Sigmoid colon (tissue), 7 donors: ENCODE measurements around the gene FAM227A. TPM values are rescaled to one million over a fixed set of nuclear protein-coding genes. Genes with fewer than 3 reads are reported as not detected.

ENCODE experiments used
- DNase-seq: peaks from one replicate; pipeline ENCODE4 v3.0.0-alpha.2; 2019
- H3K27ac ChIP-seq, 4 donors: fragments of 200-600 bp; sonication (generic); one replicate each; pipeline ENCODE4 v1.5.1; 2016 to 2019; ENCODE audit warnings: mild to moderate bottlenecking in 1 of 4
- H3K27me3 ChIP-seq, 3 donors: fragments of 200-600 bp; sonication (generic); one replicate each; pipeline ENCODE4 v1.5.1; 2019; ENCODE audit warnings: mild to moderate bottlenecking in 1 of 3
- H3K36me3 ChIP-seq, 4 donors: fragments of 200-600 bp; sonication (generic); one replicate each; pipeline ENCODE4 v1.5.1; 2016 to 2019
- H3K4me1 ChIP-seq, 4 donors: fragments of 200-600 bp; sonication (generic); one replicate each; pipeline ENCODE4 v1.5.1; 2017 to 2019
- H3K4me3 ChIP-seq, 4 donors: fragments of 200-600 bp; sonication (generic); one replicate each; pipeline ENCODE4 v1.5.1; 2017 to 2019; ENCODE audit warnings: mild to moderate bottlenecking in 2 of 4, moderate library complexity in 1 of 4
- H3K9me3 ChIP-seq, 4 donors: fragments of 200-600 bp in 3 of 4; sonication (generic) in 3 of 4; one replicate each; pipeline versions ENCODE4 v1.5.1 to v1.6.1; 2013 to 2019
- CTCF ChIP-seq, 4 experiments: fragments of 450-650 bp in 3 of 4; fragments of 200-600 bp in 1 of 4; IDR thresholded peaks; one replicate each; pipeline ENCODE4 v1.5.1; 2016 to 2019; ENCODE audit warnings: antibody characterized with exemption in 4 of 4, mild to moderate bottlenecking in 3 of 4, moderate library complexity in 2 of 4
- EP300 ChIP-seq, 4 donors: sonication (generic); formaldehyde crosslinking; IDR thresholded peaks; one replicate each; pipeline ENCODE4 v1.6.1; 2017; ENCODE audit warnings: antibody characterized with exemption in 4 of 4
- POLR2A ChIP-seq, 2 donors: fragments of 450-650 bp; IDR thresholded peaks; one replicate each; pipeline ENCODE4 v1.6.1; 2016; ENCODE audit warnings: antibody characterized with exemption in 2 of 2, mild to moderate bottlenecking in 2 of 2, moderate library complexity in 2 of 2
- POLR2AphosphoS5 ChIP-seq, 4 donors: sonication (generic); formaldehyde crosslinking; IDR thresholded peaks; one replicate each; pipeline ENCODE4 v1.6.1; 2017; ENCODE audit warnings: antibody characterized with exemption in 4 of 4
- whole genome bisulfite sequencing, 2 donors: extraction: QIAGEN DNeasy Blood & Tissue Kit; methylation state at CpG; one replicate each; pipeline ENCODE4 v1.1.7; 2013; 5-methylcytosine and 5-hydroxymethylcytosine counted together
- intact Hi-C: fragments of 100-400 bp; cut with DNase I; formaldehyde crosslinking; loops from one replicate; pipeline ENCODE4 v1.15.1; 2023
- polyA plus RNA-seq, 3 donors: library from polyadenylated mRNA; stranded (reverse); fragments of 200-250 nt; gene quantifications; one replicate each; pipeline ENCODE4 v1.2.3, GENCODE V29; 2013
- total RNA-seq, 4 donors: library from RNA; depleted of rRNA; stranded (reverse); fragments of >200 nt; gene quantifications; one replicate each; pipeline ENCODE4 v1.1.0, GENCODE V29; 2016
- donor health status: healthy with polysubstance abuse.
- donor health status: Bipolar disorder and iron deficiency.
- donor health status: healthy.

The FAM227A gene
- total RNA-seq: 1 to 10 TPM in 1 of 4 donors, under 1 TPM in 3; 0.55 to 3.2 (median 0.80) TPM
- under 1 TPM in 2 of 3 donors, not detected in 1; 0.23 to 0.41 TPM for polyA plus RNA-seq

- Histone ChIP-seq H3K27ac (peak within 1 kb of the TSS; percentile 81 to 87 (median 87)), H3K36me3 (peaks cover 0 to 8% (median 3%) of the 10 kb centered on the region in 4 donors), H3K27me3 (no peaks in the 10 kb centered on the region), H3K9me3 (no peaks in the 10 kb centered on the region), H3K4me3 (peak within 1 kb of the TSS; percentile 78 to 98 (median 90)), H3K4me1 (peaks cover 0 to 25% (median 21%) of the 10 kb centered on the region in 4 donors)
- 0% methylated on average over 66 of the region's 66 CpGs for WGBS, 2 donors
- intact Hi-C loops: no loop called here
- TF ChIP-seq CTCF (IDR thresholded peaks at IDR 0.05) (no peak), POLR2A (IDR thresholded peaks at IDR 0.05) (peak; percentile 31 to 64), EP300 (IDR thresholded peaks at IDR 0.05) (no peak), POLR2AphosphoS5 (IDR thresholded peaks at IDR 0.05) (peak; percentile 67 to 88 (median 86))
- DNase-seq: peak; percentile 92
These were observed at the start of gene FAM227A, which contains the start of gene CBY1 for GRCh38 chr22:38656256-38657044. TSS of gene FAM227A (minus strand) at chr22:38656392. CDS start at chr22:38650168, 6,224 bp downstream. TSS of gene CBY1 (plus strand) at chr22:38656638. CDS start at chr22:38668055, 11,417 bp downstream.

- intact Hi-C loops: no loop called here
- peak within 1 kb of the TSS; percentile 73 to 98 (median 90) for H3K4me3 ChIP-seq
- no peaks in the 10 kb centered on the region for H3K9me3 ChIP-seq
- H3K27ac ChIP-seq: peak within 1 kb of the TSS; percentile 95 to 99 (median 98)
- TF ChIP-seq EP300 (IDR thresholded peaks at IDR 0.05) (no peak), POLR2AphosphoS5 (IDR thresholded peaks at IDR 0.05) (peak; percentile 70 to 97 (median 84)), POLR2A (IDR thresholded peaks at IDR 0.05) (peak; percentile 71 to 86)
- no peaks in the 10 kb centered on the region for H3K27me3 ChIP-seq
- 0% methylated on average over 55 of the region's 55 CpGs for WGBS, 2 donors
- H3K36me3 ChIP-seq: peaks cover 0 to 8% (median 2%) of the 10 kb centered on the region in 4 donors
- peak; percentile 100 for DNase-seq
- H3K4me1 ChIP-seq: peaks cover 0 to 36% (median 33%) of the 10 kb centered on the region in 4 donors
These were observed 49.3 kb upstream of the FAM227A start, which contains the start of gene GTPBP1 for GRCh38 chr22:38705235-38706100. TSS of gene GTPBP1 (plus strand) at chr22:38705944. CDS start at chr22:38705956, 12 bp downstream.

- TF ChIP-seq POLR2A (IDR thresholded peaks at IDR 0.05) (no peak), EP300 (IDR thresholded peaks at IDR 0.05) (no peak), POLR2AphosphoS5 (IDR thresholded peaks at IDR 0.05) (no peak), CTCF (IDR thresholded peaks at IDR 0.05) (no peak)
- WGBS, 2 donors: 7 to 18% methylated on average over 10 of the region's 10 CpGs
- H3K36me3 ChIP-seq: peaks cover 0 to 5% (median 0%) of the 10 kb centered on the region in 4 donors
- no peaks in the 10 kb centered on the region for H3K27me3 ChIP-seq
- peak overlapping the region; percentile 79 to 85 (median 82) for H3K27ac ChIP-seq
- peaks cover 0 to 39% (median 36%) of the 10 kb centered on the region in 4 donors for H3K4me1 ChIP-seq
- H3K4me3 ChIP-seq: peak overlapping the region in 3 of 4 donors; percentile 22 to 37 (median 24)
- H3K9me3 ChIP-seq: no peaks in the 10 kb centered on the region
- no peak for DNase-seq
- intact Hi-C loops: loop anchor here (5.0 kb wide), 1 partner anchor 613 kb away; the partner anchor contains the start of gene RPL3
These were observed 48.6 kb upstream of the FAM227A start for GRCh38 chr22:38704654-38705234.

- peak within 1 kb of the TSS; percentile 91 to 100 (median 99) for H3K27ac ChIP-seq
- intact Hi-C loops: loop anchor here (2.0 to 5.0 kb wide), 2 partner anchors 54 to 616 kb away; partner anchors contain the start of genes RPL3 and SUN2
- no peaks in the 10 kb centered on the region for H3K9me3 ChIP-seq
- DNase-seq: peak; percentile 98
- TF ChIP-seq CTCF (IDR thresholded peaks at IDR 0.05) (peak in 1 of 4 experiments; percentile 21), EP300 (IDR thresholded peaks at IDR 0.05) (peak in 3 of 4 donors; percentile 56 to 95 (median 91)), POLR2AphosphoS5 (IDR thresholded peaks at IDR 0.05) (peak; percentile 99 to 100 (median 100)), POLR2A (IDR thresholded peaks at IDR 0.05) (peak; percentile 70 to 82)
- H3K36me3 ChIP-seq: no peaks in the 10 kb centered on the region
- H3K4me1 ChIP-seq: peaks cover 0 to 56% (median 53%) of the 10 kb centered on the region in 4 donors
- H3K4me3 ChIP-seq: peak within 1 kb of the TSS; percentile 72 to 98 (median 88)
- WGBS, 2 donors: 1% methylated on average over 94 of the region's 94 CpGs
- no peaks in the 10 kb centered on the region for H3K27me3 ChIP-seq
These were observed 44.8 kb upstream of the FAM227A start, which contains the start of gene JOSD1 for GRCh38 chr22:38700789-38701628. TSS of gene JOSD1 (minus strand) at chr22:38700943. CDS start at chr22:38699987, 956 bp downstream.
